HCT116 (cell line): ENCODE results near the gene ACAT2.

Source experiments
- CBX3 ChIP-seq: IDR thresholded peaks from 2 replicates; pipeline ENCODE4 v1.6.1; 2012; ENCODE audit warnings: low read depth
- CEBPB ChIP-seq: IDR thresholded peaks from 2 replicates; pipeline ENCODE4 v1.6.1; 2012; ENCODE audit warnings: low read depth
- EGR1 ChIP-seq: IDR thresholded peaks from 2 replicates; pipeline ENCODE4 v1.6.1; 2012; ENCODE audit warnings: low read depth
- EZH2 ChIP-seq: fragments of 200-600 bp; sonication (generic); IDR thresholded peaks from 2 replicates; pipeline ENCODE4 v1.6.1; 2017; ENCODE audit warnings: antibody characterized with exemption, mixed run types
- POLR2A ChIP-seq: IDR thresholded peaks from 2 replicates; pipeline ENCODE4 v1.7.0; 2011; ENCODE audit warnings: borderline replicate concordance; ENCODE audit not compliant: insufficient read depth, insufficient read length; ENCODE audit errors: extremely low read depth
- SP1 ChIP-seq: IDR thresholded peaks from 2 replicates; pipeline ENCODE4 v1.6.1; 2012; ENCODE audit warnings: low read depth
- TCF7L2 ChIP-seq: IDR thresholded peaks from 2 replicates; pipeline ENCODE4 v1.7.0; 2011; ENCODE audit warnings: borderline replicate concordance, inconsistent platforms; ENCODE audit not compliant: insufficient read depth, insufficient read length; ENCODE audit errors: extremely low read depth
- YY1 ChIP-seq: IDR thresholded peaks from 2 replicates; pipeline ENCODE4 v1.6.1; 2011; ENCODE audit warnings: low read length, low read depth, moderate library complexity, mild to moderate bottlenecking; ENCODE audit not compliant: insufficient replicate concordance; ENCODE audit errors: extremely low read depth
- TF ChIP-seq, protein P1 (sequence below), 3 experiments: fragments of 200-600 bp in 1 of 3; sonication (generic) in 1 of 3; IDR thresholded peaks in 2 of 3; conservative IDR thresholded peaks in 1 of 3; 2 replicates each; pipeline ENCODE4 v1.5.1; 2012 to 2017; ENCODE audit warnings: low read depth in 2 of 3, low read length in 2 of 3, antibody characterized with exemption in 1 of 3, borderline replicate concordance in 1 of 3, control low read depth in 1 of 3, mild to moderate bottlenecking in 1 of 3, mixed read lengths in 1 of 3, mixed run types in 1 of 3, moderate library complexity in 1 of 3; ENCODE audit not compliant: insufficient read depth in 1 of 3
- TF ChIP-seq, protein P2 (sequence below): IDR thresholded peaks from 2 replicates; pipeline ENCODE4 v1.6.1; 2012
- TF ChIP-seq, protein P3 (sequence below): IDR thresholded peaks from 2 replicates; pipeline ENCODE4 v1.6.1; 2012; ENCODE audit warnings: low read depth

DNA sequence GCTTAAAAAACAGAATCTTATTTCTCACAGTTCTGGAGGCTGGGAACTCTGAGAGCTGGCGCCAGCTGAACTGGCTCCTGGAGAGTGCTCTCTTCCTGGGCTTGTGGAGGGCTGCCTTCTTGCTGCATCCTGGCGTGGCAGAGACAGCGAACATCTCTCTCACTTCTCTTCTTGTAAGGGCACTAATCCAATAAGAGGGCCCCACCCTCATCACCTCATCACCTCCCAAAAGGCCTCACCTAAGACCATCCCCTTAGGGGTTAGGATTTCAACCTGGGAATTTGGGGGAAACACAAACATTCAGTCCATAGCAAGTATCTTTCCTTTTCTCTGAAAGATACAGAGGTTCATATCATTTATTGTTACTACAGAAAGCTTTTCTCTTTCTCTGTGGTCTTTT, 62.1 kb downstream of the ACAT2 start:
- no peak for TF ChIP-seq POLR2A
- TF ChIP-seq, protein P1, sequence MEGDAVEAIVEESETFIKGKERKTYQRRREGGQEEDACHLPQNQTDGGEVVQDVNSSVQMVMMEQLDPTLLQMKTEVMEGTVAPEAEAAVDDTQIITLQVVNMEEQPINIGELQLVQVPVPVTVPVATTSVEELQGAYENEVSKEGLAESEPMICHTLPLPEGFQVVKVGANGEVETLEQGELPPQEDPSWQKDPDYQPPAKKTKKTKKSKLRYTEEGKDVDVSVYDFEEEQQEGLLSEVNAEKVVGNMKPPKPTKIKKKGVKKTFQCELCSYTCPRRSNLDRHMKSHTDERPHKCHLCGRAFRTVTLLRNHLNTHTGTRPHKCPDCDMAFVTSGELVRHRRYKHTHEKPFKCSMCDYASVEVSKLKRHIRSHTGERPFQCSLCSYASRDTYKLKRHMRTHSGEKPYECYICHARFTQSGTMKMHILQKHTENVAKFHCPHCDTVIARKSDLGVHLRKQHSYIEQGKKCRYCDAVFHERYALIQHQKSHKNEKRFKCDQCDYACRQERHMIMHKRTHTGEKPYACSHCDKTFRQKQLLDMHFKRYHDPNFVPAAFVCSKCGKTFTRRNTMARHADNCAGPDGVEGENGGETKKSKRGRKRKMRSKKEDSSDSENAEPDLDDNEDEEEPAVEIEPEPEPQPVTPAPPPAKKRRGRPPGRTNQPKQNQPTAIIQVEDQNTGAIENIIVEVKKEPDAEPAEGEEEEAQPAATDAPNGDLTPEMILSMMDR (IDR thresholded peaks at IDR 0.05 in 2 of 3, conservative IDR thresholded peaks at IDR 0.05 in 1 of 3; ENCODE audit: borderline replicate concordance in 1 of 3, insufficient read depth in 1 of 3, low read depth in 2 of 3, low read length in 2 of 3): no peak
- TF ChIP-seq EZH2: no peak
- TF ChIP-seq, protein P2, sequence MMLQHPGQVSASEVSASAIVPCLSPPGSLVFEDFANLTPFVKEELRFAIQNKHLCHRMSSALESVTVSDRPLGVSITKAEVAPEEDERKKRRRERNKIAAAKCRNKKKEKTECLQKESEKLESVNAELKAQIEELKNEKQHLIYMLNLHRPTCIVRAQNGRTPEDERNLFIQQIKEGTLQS: no peak
- TF ChIP-seq YY1: no peak
- TF ChIP-seq CBX3: no peak
- TF ChIP-seq CEBPB: no peak
- TF ChIP-seq SP1: no peak
- TF ChIP-seq, protein P3, sequence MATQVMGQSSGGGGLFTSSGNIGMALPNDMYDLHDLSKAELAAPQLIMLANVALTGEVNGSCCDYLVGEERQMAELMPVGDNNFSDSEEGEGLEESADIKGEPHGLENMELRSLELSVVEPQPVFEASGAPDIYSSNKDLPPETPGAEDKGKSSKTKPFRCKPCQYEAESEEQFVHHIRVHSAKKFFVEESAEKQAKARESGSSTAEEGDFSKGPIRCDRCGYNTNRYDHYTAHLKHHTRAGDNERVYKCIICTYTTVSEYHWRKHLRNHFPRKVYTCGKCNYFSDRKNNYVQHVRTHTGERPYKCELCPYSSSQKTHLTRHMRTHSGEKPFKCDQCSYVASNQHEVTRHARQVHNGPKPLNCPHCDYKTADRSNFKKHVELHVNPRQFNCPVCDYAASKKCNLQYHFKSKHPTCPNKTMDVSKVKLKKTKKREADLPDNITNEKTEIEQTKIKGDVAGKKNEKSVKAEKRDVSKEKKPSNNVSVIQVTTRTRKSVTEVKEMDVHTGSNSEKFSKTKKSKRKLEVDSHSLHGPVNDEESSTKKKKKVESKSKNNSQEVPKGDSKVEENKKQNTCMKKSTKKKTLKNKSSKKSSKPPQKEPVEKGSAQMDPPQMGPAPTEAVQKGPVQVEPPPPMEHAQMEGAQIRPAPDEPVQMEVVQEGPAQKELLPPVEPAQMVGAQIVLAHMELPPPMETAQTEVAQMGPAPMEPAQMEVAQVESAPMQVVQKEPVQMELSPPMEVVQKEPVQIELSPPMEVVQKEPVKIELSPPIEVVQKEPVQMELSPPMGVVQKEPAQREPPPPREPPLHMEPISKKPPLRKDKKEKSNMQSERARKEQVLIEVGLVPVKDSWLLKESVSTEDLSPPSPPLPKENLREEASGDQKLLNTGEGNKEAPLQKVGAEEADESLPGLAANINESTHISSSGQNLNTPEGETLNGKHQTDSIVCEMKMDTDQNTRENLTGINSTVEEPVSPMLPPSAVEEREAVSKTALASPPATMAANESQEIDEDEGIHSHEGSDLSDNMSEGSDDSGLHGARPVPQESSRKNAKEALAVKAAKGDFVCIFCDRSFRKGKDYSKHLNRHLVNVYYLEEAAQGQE: no peak
- TF ChIP-seq TCF7L2: no peak
- TF ChIP-seq EGR1: no peak
